Stimulated activated naive B cell treated with anti-CD40 and anti-IgM and Interleukin-4, amounts not matched to agents 10 μg/mL and 1 μg/mL and 100 μg/mL, for 72 hours (primary cell): ENCODE measurements around the gene LHPP.

Experiments used
- ATAC-seq, 2 donors: fragments of 150-1000 bp; cut with Tn5 transposase; replicated peaks; 2 replicates each; pipeline ENCODE4 v1.10.0; 2021; ENCODE audit warnings: moderate library complexity in 1 of 2
- DNase-seq: peaks from one replicate; pipeline ENCODE4 v3.0.0; 2021
- H3K27ac Mint-ChIP-seq: one replicate; pipeline ENCODE4 v1.8.0; 2022; ENCODE audit warnings: mild to moderate bottlenecking, mixed read lengths
- H3K27me3 Mint-ChIP-seq, 2 donors: one replicate each; pipeline ENCODE4 v1.8.0; 2022; ENCODE audit warnings: mixed read lengths in 2 of 2
- H3K36me3 Mint-ChIP-seq, 2 donors: one replicate each; pipeline ENCODE4 v1.8.0; 2022; ENCODE audit warnings: mixed read lengths in 2 of 2, mild to moderate bottlenecking in 1 of 2
- H3K4me1 Mint-ChIP-seq, 2 donors: one replicate each; pipeline ENCODE4 v1.8.0; 2022; ENCODE audit warnings: mixed read lengths in 2 of 2, mild to moderate bottlenecking in 1 of 2
- H3K4me3 Mint-ChIP-seq, 2 donors: one replicate each; pipeline ENCODE4 v1.8.0; 2022; ENCODE audit warnings: mild to moderate bottlenecking in 2 of 2, mixed read lengths in 2 of 2, moderate library complexity in 1 of 2
- H3K9me3 Mint-ChIP-seq, 2 donors: one replicate each; pipeline ENCODE4 v1.8.0; 2022; ENCODE audit warnings: mixed read lengths in 2 of 2, mild to moderate bottlenecking in 1 of 2

Gene LHPP

GRCh38 chr10:124492266-124492665 is 30.6 kb downstream of the LHPP start:
- ATAC-seq (no peak), DNase-seq (no peak)
- peaks cover 0 to 1% of the 10 kb centered on the region in 2 donors for H3K9me3 Mint-ChIP-seq
- no peak overlapping the region for H3K4me3 Mint-ChIP-seq
- peaks cover 7 to 16% of the 10 kb centered on the region in 2 donors for H3K36me3 Mint-ChIP-seq
- peaks cover 8 to 22% of the 10 kb centered on the region in 2 donors for H3K4me1 Mint-ChIP-seq
- no peak overlapping the region for H3K27ac Mint-ChIP-seq
- H3K27me3 Mint-ChIP-seq, result no peaks in the 10 kb centered on the region

GRCh38 chr10:124493214-124493882 is 31.7 kb downstream of the LHPP start:
- H3K27ac Mint-ChIP-seq, result no peak overlapping the region
- no peak for DNase-seq
- peak; percentile 33 to 56 for ATAC-seq
- H3K27me3 Mint-ChIP-seq, result no peaks in the 10 kb centered on the region
- H3K4me1 Mint-ChIP-seq, result peaks cover 8 to 22% of the 10 kb centered on the region in 2 donors
- H3K36me3 Mint-ChIP-seq, result peaks cover 5 to 11% of the 10 kb centered on the region in 2 donors
- H3K4me3 Mint-ChIP-seq, result peak overlapping the region in 1 of 2 donors; percentile 17
- H3K9me3 Mint-ChIP-seq, result no peaks in the 10 kb centered on the region

- peaks cover 1 to 8% of the 10 kb centered on the region in 2 donors for H3K36me3 Mint-ChIP-seq
- H3K27me3 Mint-ChIP-seq, result no peaks in the 10 kb centered on the region
- H3K27ac Mint-ChIP-seq, result peak overlapping the region; percentile 79
- ATAC-seq (peak; percentile 23 to 67), DNase-seq (no peak)
- H3K4me1 Mint-ChIP-seq, result peaks cover 8 to 22% of the 10 kb centered on the region in 2 donors
- H3K4me3 Mint-ChIP-seq, result peak overlapping the region; percentile 65 to 78
- no peaks in the 10 kb centered on the region for H3K9me3 Mint-ChIP-seq
Measured at GRCh38 chr10:124494046-124494807, 32.6 kb downstream of the LHPP start.

GRCh38 chr10:124495162-124495561 is 33.5 kb downstream of the LHPP start:
- DNase-seq, result no peak
- Mint-ChIP-seq H3K36me3 (peaks cover 1 to 12% of the 10 kb centered on the region in 2 donors), H3K27me3 (no peaks in the 10 kb centered on the region), H3K27ac (no peak overlapping the region), H3K4me3 (no peak overlapping the region), H3K4me1 (peaks cover 8 to 22% of the 10 kb centered on the region in 2 donors), H3K9me3 (no peaks in the 10 kb centered on the region)
- no peak for ATAC-seq

GRCh38 chr10:124495725-124496124 is 34.1 kb downstream of the LHPP start:
- Mint-ChIP-seq H3K36me3 (peaks cover 5 to 16% of the 10 kb centered on the region in 2 donors), H3K4me1 (peaks cover 8 to 22% of the 10 kb centered on the region in 2 donors), H3K27ac (no peak overlapping the region), H3K4me3 (no peak overlapping the region), H3K27me3 (no peaks in the 10 kb centered on the region), H3K9me3 (peaks cover 1% of the 10 kb centered on the region in 2 donors)
- DNase-seq, result no peak
- no peak for ATAC-seq

GRCh38 chr10:124496150-124496549 is 34.5 kb downstream of the LHPP start:
- Mint-ChIP-seq H3K4me1 (peaks cover 8 to 22% of the 10 kb centered on the region in 2 donors), H3K27ac (peak overlapping the region; percentile 37), H3K27me3 (no peaks in the 10 kb centered on the region), H3K9me3 (peaks cover 5% of the 10 kb centered on the region in 2 donors), H3K4me3 (no peak overlapping the region), H3K36me3 (peaks cover 9 to 20% of the 10 kb centered on the region in 2 donors)
- DNase-seq, result no peak
- ATAC-seq, result no peak

GRCh38 chr10:124496620-124497019 is 35.0 kb downstream of the LHPP start:
- Mint-ChIP-seq H3K27me3 (no peaks in the 10 kb centered on the region), H3K4me3 (no peak overlapping the region), H3K36me3 (peaks cover 9 to 22% of the 10 kb centered on the region in 2 donors), H3K9me3 (peaks cover 5 to 6% of the 10 kb centered on the region in 2 donors), H3K27ac (no peak overlapping the region), H3K4me1 (peaks cover 8 to 22% of the 10 kb centered on the region in 2 donors)
- ATAC-seq (no peak), DNase-seq (no peak)

- Mint-ChIP-seq H3K4me3 (no peak overlapping the region), H3K9me3 (peaks cover 6 to 9% of the 10 kb centered on the region in 2 donors), H3K36me3 (peaks cover 11 to 22% of the 10 kb centered on the region in 2 donors), H3K27me3 (no peaks in the 10 kb centered on the region), H3K27ac (peak overlapping the region; percentile 75), H3K4me1 (peaks cover 8 to 22% of the 10 kb centered on the region in 2 donors)
- DNase-seq, result no peak
- ATAC-seq, result no peak
Measured at GRCh38 chr10:124497196-124497881, 35.7 kb downstream of the LHPP start.

GRCh38 chr10:124498056-124498455 is 36.4 kb downstream of the LHPP start:
- Mint-ChIP-seq H3K4me3 (no peak overlapping the region), H3K4me1 (peaks cover 8 to 18% of the 10 kb centered on the region in 2 donors), H3K9me3 (peaks cover 6 to 9% of the 10 kb centered on the region in 2 donors), H3K36me3 (peaks cover 11 to 17% of the 10 kb centered on the region in 2 donors), H3K27ac (no peak overlapping the region), H3K27me3 (no peaks in the 10 kb centered on the region)
- DNase-seq, result no peak
- ATAC-seq, result no peak

GRCh38 chr10:124500757-124501156 is 39.1 kb downstream of the LHPP start:
- Mint-ChIP-seq H3K36me3 (peaks cover 11 to 17% of the 10 kb centered on the region in 2 donors), H3K27ac (no peak overlapping the region), H3K4me1 (no peaks in the 10 kb centered on the region), H3K4me3 (no peak overlapping the region), H3K9me3 (peaks cover 6 to 9% of the 10 kb centered on the region in 2 donors), H3K27me3 (no peaks in the 10 kb centered on the region)
- DNase-seq, result no peak
- peak in 1 of 2 donors; percentile 39 for ATAC-seq

- Mint-ChIP-seq H3K4me1 (no peaks in the 10 kb centered on the region), H3K9me3 (peaks cover 6 to 9% of the 10 kb centered on the region in 2 donors), H3K27me3 (no peaks in the 10 kb centered on the region), H3K36me3 (peaks cover 10 to 19% of the 10 kb centered on the region in 2 donors), H3K27ac (no peak overlapping the region), H3K4me3 (no peak overlapping the region)
- ATAC-seq (no peak), DNase-seq (no peak)
Measured at GRCh38 chr10:124504711-124505110, 43.1 kb downstream of the LHPP start.

- ATAC-seq (no peak), DNase-seq (no peak)
- Mint-ChIP-seq H3K27me3 (no peaks in the 10 kb centered on the region), H3K4me3 (no peak overlapping the region), H3K4me1 (no peaks in the 10 kb centered on the region), H3K36me3 (peaks cover 12 to 23% of the 10 kb centered on the region in 2 donors), H3K27ac (no peak overlapping the region), H3K9me3 (peaks cover 6 to 9% of the 10 kb centered on the region in 2 donors)
Measured at GRCh38 chr10:124505279-124505678, 43.7 kb downstream of the LHPP start.

GRCh38 chr10:124508070-124508667 is 46.5 kb downstream of the LHPP start:
- H3K9me3 Mint-ChIP-seq, result no peaks in the 10 kb centered on the region
- H3K4me3 Mint-ChIP-seq, result no peak overlapping the region
- ATAC-seq, result no peak
- DNase-seq, result no peak
- H3K36me3 Mint-ChIP-seq, result peaks cover 4 to 17% of the 10 kb centered on the region in 2 donors
- no peak overlapping the region for H3K27ac Mint-ChIP-seq
- no peaks in the 10 kb centered on the region for H3K27me3 Mint-ChIP-seq
- no peaks in the 10 kb centered on the region for H3K4me1 Mint-ChIP-seq

- DNase-seq (no peak), ATAC-seq (no peak)
- no peaks in the 10 kb centered on the region for H3K27me3 Mint-ChIP-seq
- no peaks in the 10 kb centered on the region for H3K4me1 Mint-ChIP-seq
- peaks cover 4 to 17% of the 10 kb centered on the region in 2 donors for H3K36me3 Mint-ChIP-seq
- no peak overlapping the region for H3K27ac Mint-ChIP-seq
- no peaks in the 10 kb centered on the region for H3K9me3 Mint-ChIP-seq
- H3K4me3 Mint-ChIP-seq, result no peak overlapping the region
Measured at GRCh38 chr10:124508907-124509454, 47.4 kb downstream of the LHPP start.
